Loucy (cell line): ENCODE measurements around the gene MED8.

ENCODE experiments used
- H2AFZ ChIP-seq: fragments of 200-600 bp; sonication (generic); 2 replicates; pipeline ENCODE4 v1.6.0; 2016; ENCODE audit warnings: antibody characterized with exemption, mild to moderate bottlenecking, low read length, moderate library complexity
- H3F3A ChIP-seq: fragments of 200-600 bp; 2 replicates; pipeline ENCODE4 v1.6.0; 2016; ENCODE audit warnings: antibody characterized with exemption, low read depth, mild to moderate bottlenecking
- H3K27me3 ChIP-seq: fragments of 200-600 bp; sonication (generic); 2 replicates; pipeline ENCODE4 v1.6.1; 2014; ENCODE audit warnings: low read length, mild to moderate bottlenecking; ENCODE audit not compliant: insufficient read depth, poor library complexity, severe bottlenecking
- H3K36me3 ChIP-seq: fragments of 200-600 bp; sonication (generic); 2 replicates; pipeline ENCODE4 v1.6.1; 2016; ENCODE audit warnings: low read length; ENCODE audit not compliant: insufficient read depth
- H3K4me1 ChIP-seq: fragments of 200-600 bp; sonication (generic); 2 replicates; pipeline ENCODE4 v1.5.1; 2014; ENCODE audit warnings: low read length, mild to moderate bottlenecking; ENCODE audit not compliant: insufficient read depth, poor library complexity, severe bottlenecking
- H3K4me2 ChIP-seq: fragments of 200-600 bp; sonication (generic); 2 replicates; pipeline ENCODE4 v1.6.0; 2014; ENCODE audit warnings: antibody characterized with exemption, low read length, low read depth, mild to moderate bottlenecking; ENCODE audit not compliant: poor library complexity, severe bottlenecking
- H3K4me3 ChIP-seq: fragments of 200-600 bp; sonication (generic); 2 replicates; pipeline ENCODE4 v1.5.1; 2014; ENCODE audit warnings: low read length, mild to moderate bottlenecking, mixed read lengths; ENCODE audit not compliant: poor library complexity, severe bottlenecking
- H3K79me2 ChIP-seq: fragments of 200-600 bp; sonication (generic); 2 replicates; pipeline ENCODE4 v1.6.1; 2014; ENCODE audit warnings: low read length; ENCODE audit not compliant: insufficient read depth
- H3K9ac ChIP-seq: fragments of 200-600 bp; sonication (generic); 2 replicates; pipeline ENCODE4 v1.6.0; 2014; ENCODE audit warnings: mild to moderate bottlenecking, low read depth, low read length, moderate library complexity; ENCODE audit not compliant: poor library complexity, severe bottlenecking
- H3K9me2 ChIP-seq: fragments of 200-600 bp; sonication (generic); replicated peaks from 2 replicates; pipeline ENCODE4 v1.6.1; 2016; ENCODE audit warnings: low read depth, low read length, mixed read lengths
- H3K9me3 ChIP-seq: fragments of 200-600 bp; sonication (generic); 2 replicates; pipeline ENCODE4 v1.6.1; 2014; ENCODE audit warnings: mild to moderate bottlenecking, antibody characterized with exemption, low read length, low read depth; ENCODE audit not compliant: insufficient read depth
- H4K20me1 ChIP-seq: fragments of 200-600 bp; sonication (generic); 2 replicates; pipeline ENCODE4 v1.6.0; 2014; ENCODE audit warnings: antibody characterized with exemption, low read length, mild to moderate bottlenecking; ENCODE audit not compliant: insufficient read depth, poor library complexity, severe bottlenecking
- CTCF ChIP-seq: fragments of 200-600 bp; sonication (generic); conservative IDR thresholded peaks from 2 replicates; pipeline ENCODE4 v1.5.1; 2014; ENCODE audit warnings: mild to moderate bottlenecking, antibody characterized with exemption, low read length
- EZH2phosphoT487 ChIP-seq: fragments of 200-600 bp; IDR thresholded peaks from 2 replicates; pipeline ENCODE4 v1.6.1; 2018; ENCODE audit warnings: antibody characterized with exemption, mild to moderate bottlenecking, moderate library complexity, borderline replicate concordance

MED8 gene

GRCh38 chr1:43379476-43379875, 10.1 kb downstream of the MED8 start:
- no peaks in the 10 kb centered on the region for H3K9me2 ChIP-seq
- H3K27me3 ChIP-seq, result no peaks in the 10 kb centered on the region
- TF ChIP-seq EZH2phosphoT487 (no peak), CTCF (no peak)
- H3K9me3 ChIP-seq, result no peaks in the 10 kb centered on the region
- no peaks in the 10 kb centered on the region for H4K20me1 ChIP-seq
- H3K9ac ChIP-seq, result no peak overlapping the region
- peaks cover 19% of the 10 kb centered on the region; the same call in 1 of the 2 replicates for H3K36me3 ChIP-seq
- no peak overlapping the region for H3K4me2 ChIP-seq
- no peak overlapping the region for H2AFZ ChIP-seq
- no peaks in the 10 kb centered on the region for H3F3A ChIP-seq
- H3K4me1 ChIP-seq, result no peaks in the 10 kb centered on the region
- H3K79me2 ChIP-seq, result no peaks in the 10 kb centered on the region
- no peak overlapping the region for H3K4me3 ChIP-seq

- no peak overlapping the region for H3K4me3 ChIP-seq
- H3K4me2 ChIP-seq, result no peak overlapping the region
- no peaks in the 10 kb centered on the region for H3K79me2 ChIP-seq
Observed at GRCh38 chr1:43377831-43378230, 11.8 kb downstream of the MED8 start.

GRCh38 chr1:43376723-43377235, 12.8 kb downstream of the MED8 start:
- H3K27me3 ChIP-seq, result no peaks in the 10 kb centered on the region

More at GRCh38 chr1:43377831-43378230, 11.8 kb downstream of the MED8 start:
- Histone ChIP-seq H3K9me3 (no peaks in the 10 kb centered on the region), H3K36me3 (peaks cover 4% of the 10 kb centered on the region; the same call in 1 of the 2 replicates), H3K27me3 (no peaks in the 10 kb centered on the region), H3F3A (no peaks in the 10 kb centered on the region), H3K9me2 (no peaks in the 10 kb centered on the region), H3K4me1 (no peaks in the 10 kb centered on the region), H4K20me1 (no peaks in the 10 kb centered on the region), H3K9ac (no peak overlapping the region), H2AFZ (no peak overlapping the region)
- TF ChIP-seq CTCF (no peak), EZH2phosphoT487 (no peak)

More at GRCh38 chr1:43376723-43377235, 12.8 kb downstream of the MED8 start:
- H3K4me3 ChIP-seq, result no peak overlapping the region
- H4K20me1 ChIP-seq, result no peaks in the 10 kb centered on the region
- no peaks in the 10 kb centered on the region for H3K4me1 ChIP-seq
- TF ChIP-seq EZH2phosphoT487, result no peak
- no peak for TF ChIP-seq CTCF
- H3K79me2 ChIP-seq, result no peaks in the 10 kb centered on the region
- no peaks in the 10 kb centered on the region for H3K9me2 ChIP-seq
- no peak overlapping the region for H3K4me2 ChIP-seq
- H3F3A ChIP-seq, result no peaks in the 10 kb centered on the region
- no peak overlapping the region for H2AFZ ChIP-seq
- H3K36me3 ChIP-seq, result no peaks in the 10 kb centered on the region
- H3K9me3 ChIP-seq, result no peaks in the 10 kb centered on the region
- H3K9ac ChIP-seq, result no peak overlapping the region
